Renal pelvis (tissue), 4 donors: Measurements from ENCODE around the gene ADAMTS4. TPM values are rescaled to one million over a fixed set of nuclear protein-coding genes. Genes with fewer than 3 reads are reported as not detected.

ENCODE experiments used
- DNase-seq: peaks from one replicate; pipeline ENCODE4 v3.0.0-alpha.2; 2013
- polyA plus RNA-seq, 3 donors: library from polyadenylated mRNA; unstranded; fragments of 120-200 nt; gene quantifications; one replicate each; pipeline ENCODE4 v1.2.1, GENCODE V29; 2013; ENCODE audit not compliant: insufficient read length in 3 of 3

The ADAMTS4 gene
- polyA plus RNA-seq, 3 donors: 0.73 to 0.88 (median 0.86) TPM

- peak; percentile 90 for DNase-seq
Observed at GRCh38 chr1:161153682-161154337, 45.0 kb downstream of the ADAMTS4 start, which contains the start of gene UFC1. TSS of gene UFC1 (plus strand) at chr1:161153978. CDS start at chr1:161153998, 20 bp downstream.

DNA sequence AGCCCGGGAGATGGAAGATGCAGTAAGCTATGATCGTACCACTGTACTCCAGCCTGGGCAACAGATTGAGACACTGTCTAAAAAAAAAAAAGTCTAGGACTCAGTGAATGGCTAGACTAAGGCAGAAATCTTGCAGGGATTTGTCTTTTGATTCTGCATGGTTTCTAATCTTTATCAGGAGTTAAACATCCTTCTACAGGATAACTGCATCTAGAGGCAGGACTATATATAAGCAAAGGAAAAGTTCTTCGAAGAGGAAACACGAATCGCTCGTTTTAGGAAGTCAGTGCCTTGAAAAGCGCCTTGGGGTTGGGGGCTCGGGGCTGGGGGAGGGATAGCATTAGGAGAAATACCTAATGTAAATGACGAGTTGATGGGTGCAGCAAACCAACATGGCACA lies 45.7 kb downstream of the ADAMTS4 start:
- no peak for DNase-seq

- no peak for DNase-seq
Observed at GRCh38 chr1:161145832-161146231, 53.0 kb downstream of the ADAMTS4 start.

GRCh38 chr1:161140755-161141400 lies 58.0 kb downstream of the ADAMTS4 start:
- no peak for DNase-seq

DNA sequence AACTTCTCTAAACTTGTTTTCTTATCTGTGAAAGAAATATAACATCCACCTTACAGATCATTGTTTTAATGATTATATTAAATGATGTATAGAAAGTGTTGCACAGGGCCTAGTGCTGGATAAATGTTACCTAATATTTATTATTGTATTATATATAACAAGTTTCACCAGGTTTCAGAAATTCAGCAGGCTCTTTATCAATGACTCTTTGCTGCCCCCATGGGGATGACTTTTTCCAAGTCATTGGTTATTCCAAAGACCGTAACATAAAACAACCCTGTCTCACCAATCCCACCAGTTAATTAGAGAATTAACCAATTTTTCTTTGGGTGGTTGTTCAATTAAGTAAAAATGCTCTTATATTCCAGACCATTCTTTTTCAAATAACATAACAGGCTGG lies 59.1 kb downstream of the ADAMTS4 start:
- DNase-seq: peak; percentile 44

DNA sequence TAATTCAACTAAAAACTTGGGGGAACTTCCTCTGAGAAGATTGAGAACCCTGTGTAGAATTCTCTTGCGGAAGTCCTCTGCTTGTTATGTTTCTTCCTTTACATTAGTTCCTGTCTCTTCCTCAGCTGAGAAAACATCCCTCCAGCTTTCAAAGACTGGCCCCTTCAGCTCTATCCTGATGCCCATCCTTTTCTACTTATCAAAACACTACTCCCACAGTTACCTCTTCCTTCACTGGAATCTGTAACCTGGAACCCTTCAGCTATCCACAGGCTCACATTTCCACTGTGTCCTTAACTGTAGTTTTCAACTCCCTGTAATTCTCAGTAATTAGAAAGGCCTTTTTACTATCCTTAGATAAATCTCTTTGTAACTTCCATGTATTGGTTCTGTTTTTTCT lies 60.4 kb downstream of the ADAMTS4 start:
- peak; percentile 45 for DNase-seq

DNA sequence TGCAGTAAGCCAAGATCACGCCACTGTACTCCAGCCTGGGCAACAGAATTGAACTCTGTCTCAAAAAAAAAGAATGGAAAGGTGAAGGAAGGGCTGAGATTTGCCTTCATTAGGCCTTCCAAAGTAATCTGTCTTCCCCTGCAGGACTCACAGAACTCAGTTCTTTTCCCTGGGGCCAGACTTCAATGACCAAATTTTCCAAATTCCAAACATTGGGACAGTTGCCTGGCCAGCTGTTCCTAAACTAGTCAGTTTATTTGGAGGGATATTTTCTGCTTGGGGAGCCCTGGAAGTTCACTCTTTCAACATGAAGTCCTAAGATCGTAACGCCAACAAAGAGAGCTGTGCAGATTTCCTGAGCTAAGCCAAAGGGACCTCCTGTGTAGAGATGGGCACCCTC lies 61.0 kb downstream of the ADAMTS4 start:
- no peak for DNase-seq

Other genes starting within 250 kb of the ADAMTS4 start
- gene ITLN2, start 244.2 kb downstream of the ADAMTS4 start, polyA plus RNA-seq: under 1 TPM in 1 of 3 donors, not detected in 2; 0.10 TPM
- 100 to 1,000 TPM in 1 of 3 donors, 10 to 100 TPM in 2; 79.3 to 103 (median 89.2) TPM for gene F11R, start 177.9 kb downstream of the ADAMTS4 start, polyA plus RNA-seq
- 10 to 100 TPM; 61.6 to 79.0 (median 67.7) TPM for gene TSTD1, start 160.1 kb downstream of the ADAMTS4 start, polyA plus RNA-seq
- gene USF1, start 153.1 kb downstream of the ADAMTS4 start, polyA plus RNA-seq: 10 to 100 TPM; 59.2 to 64.1 (median 63.6) TPM
- 1 to 10 TPM; 1.9 to 2.8 (median 2.4) TPM for gene ARHGAP30, start 129.2 kb downstream of the ADAMTS4 start, polyA plus RNA-seq
- gene NECTIN4, start 109.5 kb downstream of the ADAMTS4 start, polyA plus RNA-seq: 1 to 10 TPM; 3.9 to 4.8 (median 4.4) TPM
- 10 to 100 TPM; 17.1 to 20.3 (median 19.0) TPM for gene KLHDC9, start 100.7 kb downstream of the ADAMTS4 start, polyA plus RNA-seq
- 10 to 100 TPM; 68.8 to 96.1 (median 69.5) TPM for gene PFDN2, start 81.0 kb downstream of the ADAMTS4 start, polyA plus RNA-seq
- gene NIT1, start 80.9 kb downstream of the ADAMTS4 start, polyA plus RNA-seq: 10 to 100 TPM; 51.9 to 57.2 (median 55.1) TPM
- gene DEDD, start 66.4 kb downstream of the ADAMTS4 start, polyA plus RNA-seq: 10 to 100 TPM; 50.3 to 58.0 (median 57.8) TPM
- gene UFC1, start 45.1 kb downstream of the ADAMTS4 start, polyA plus RNA-seq: 100 to 1,000 TPM; 123 to 161 (median 140) TPM
- gene USP21, start 39.6 kb downstream of the ADAMTS4 start, polyA plus RNA-seq: 10 to 100 TPM; 49.0 to 52.6 (median 52.5) TPM
- 10 to 100 TPM; 38.3 to 58.6 (median 57.3) TPM for gene PPOX, start 32.6 kb downstream of the ADAMTS4 start, polyA plus RNA-seq
- 10 to 100 TPM; 41.4 to 47.2 (median 44.1) TPM for gene B4GALT3, start 21.5 kb downstream of the ADAMTS4 start, polyA plus RNA-seq
- gene NDUFS2, start 3.3 kb upstream of the ADAMTS4 start, polyA plus RNA-seq: 100 to 1,000 TPM; 189 to 208 (median 198) TPM
- gene FCER1G, start 16.2 kb upstream of the ADAMTS4 start, polyA plus RNA-seq: 10 to 100 TPM in 2 of 3 donors, 1 to 10 TPM in 1; 9.8 to 13.9 (median 10.2) TPM
- under 1 TPM in 1 of 3 donors, not detected in 2; 0.46 TPM for gene APOA2, start 24.6 kb upstream of the ADAMTS4 start, polyA plus RNA-seq
- gene TOMM40L, start 27.0 kb upstream of the ADAMTS4 start, polyA plus RNA-seq: 10 to 100 TPM; 14.3 to 16.5 (median 14.4) TPM
- gene NR1I3, start 39.1 kb upstream of the ADAMTS4 start, polyA plus RNA-seq: 1 to 10 TPM; 2.8 to 4.6 (median 3.2) TPM
- 1 to 10 TPM; 1.1 to 1.9 (median 1.8) TPM for gene PCP4L1, start 59.7 kb upstream of the ADAMTS4 start, polyA plus RNA-seq
- 1 to 10 TPM; 3.6 to 6.7 (median 4.2) TPM for gene MPZ, start 110.9 kb upstream of the ADAMTS4 start, polyA plus RNA-seq
- 100 to 1,000 TPM; 264 to 274 (median 266) TPM for gene SDHC, start 115.3 kb upstream of the ADAMTS4 start, polyA plus RNA-seq
- 10 to 100 TPM; 12.7 to 18.8 (median 13.2) TPM for gene CFAP126, start 168.8 kb upstream of the ADAMTS4 start, polyA plus RNA-seq